OCI-LY7 (cell line): ENCODE measurements around the gene CYB561.

Experiments
- EZH2phosphoT487 ChIP-seq: fragments of 200-600 bp; sonication (generic); IDR thresholded peaks from 2 replicates; pipeline ENCODE4 v1.6.1; 2018; ENCODE audit warnings: low read depth, borderline replicate concordance, mild to moderate bottlenecking, mixed run types, antibody characterized with exemption, low read length, moderate library complexity, mixed read lengths
- TF ChIP-seq, protein P1 (sequence below): fragments of 200-600 bp; sonication (generic); conservative IDR thresholded peaks from 2 replicates; pipeline ENCODE4 v1.5.1; 2014; ENCODE audit warnings: mild to moderate bottlenecking, antibody characterized with exemption, low read length, moderate library complexity, mixed read lengths

DNA sequence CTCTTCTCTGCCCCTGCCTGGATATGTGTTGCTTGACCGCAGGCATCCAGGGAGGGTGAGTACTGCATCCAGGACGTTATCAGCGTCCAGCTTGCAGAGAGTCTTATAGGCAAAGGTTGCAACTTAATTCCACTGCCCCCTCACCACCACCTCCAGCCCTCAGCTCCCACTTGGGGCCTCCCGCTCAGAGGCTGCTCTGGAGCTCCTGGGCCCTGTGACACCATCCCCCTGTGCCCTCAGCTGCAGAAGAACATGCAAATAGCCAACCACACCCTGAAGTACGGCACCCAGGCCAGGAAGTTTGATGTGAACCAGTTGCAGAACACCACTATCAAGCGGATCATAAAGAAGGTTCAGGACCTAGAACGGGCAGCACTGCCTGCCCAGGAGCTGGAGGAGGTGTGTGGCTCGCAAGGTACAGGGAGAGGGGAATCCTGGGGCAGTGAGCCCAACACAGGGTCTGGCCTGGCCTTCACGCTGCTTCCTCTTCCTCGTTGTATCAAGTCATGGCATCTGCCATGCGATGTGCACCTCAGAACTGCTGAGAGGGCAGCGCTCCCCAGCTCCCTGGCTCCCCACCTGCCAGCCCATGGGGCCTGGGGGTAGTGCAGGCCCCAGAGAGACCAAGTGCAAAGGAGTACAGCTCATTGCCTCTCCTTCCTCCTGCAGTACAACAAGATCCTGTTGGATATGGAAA, 40.4 kb upstream of the CYB561 start:
- TF ChIP-seq, protein P1, sequence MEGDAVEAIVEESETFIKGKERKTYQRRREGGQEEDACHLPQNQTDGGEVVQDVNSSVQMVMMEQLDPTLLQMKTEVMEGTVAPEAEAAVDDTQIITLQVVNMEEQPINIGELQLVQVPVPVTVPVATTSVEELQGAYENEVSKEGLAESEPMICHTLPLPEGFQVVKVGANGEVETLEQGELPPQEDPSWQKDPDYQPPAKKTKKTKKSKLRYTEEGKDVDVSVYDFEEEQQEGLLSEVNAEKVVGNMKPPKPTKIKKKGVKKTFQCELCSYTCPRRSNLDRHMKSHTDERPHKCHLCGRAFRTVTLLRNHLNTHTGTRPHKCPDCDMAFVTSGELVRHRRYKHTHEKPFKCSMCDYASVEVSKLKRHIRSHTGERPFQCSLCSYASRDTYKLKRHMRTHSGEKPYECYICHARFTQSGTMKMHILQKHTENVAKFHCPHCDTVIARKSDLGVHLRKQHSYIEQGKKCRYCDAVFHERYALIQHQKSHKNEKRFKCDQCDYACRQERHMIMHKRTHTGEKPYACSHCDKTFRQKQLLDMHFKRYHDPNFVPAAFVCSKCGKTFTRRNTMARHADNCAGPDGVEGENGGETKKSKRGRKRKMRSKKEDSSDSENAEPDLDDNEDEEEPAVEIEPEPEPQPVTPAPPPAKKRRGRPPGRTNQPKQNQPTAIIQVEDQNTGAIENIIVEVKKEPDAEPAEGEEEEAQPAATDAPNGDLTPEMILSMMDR, result no peak
- no peak for TF ChIP-seq EZH2phosphoT487
